Posterior vena cava (tissue), 2 donors: ENCODE measurements around the gene KRTAP10-8. TPM values are rescaled to one million over a fixed set of nuclear protein-coding genes. Genes with fewer than 3 reads are reported as not detected.
"Not testable (repeated sequence)": the region's sequence is repeated elsewhere in the genome, so short reads cannot be mapped to it uniquely, and the experiment has no call there.

ENCODE experiments used
- DNase-seq: peaks from one replicate; pipeline ENCODE4 v3.0.0-alpha.2; 2020; ENCODE audit warnings: low spot score
- intact Hi-C, 2 donors: fragments of 100-400 bp; cut with DNase I; formaldehyde crosslinking; loops; one replicate each; pipeline versions ENCODE4 v1.14.1 to v1.14.2; 2022 to 2023
- total RNA-seq, 2 donors: library from RNA; stranded (reverse); fragmentation: NEBNext Ultra II Directional; extraction: Animal tissue kit (Norgen Biotek cat#: 25700); gene quantifications; one replicate each; pipeline ENCODE4 v1.2.1, GENCODE V29; 2021
- donor health status: DM: yes; HTN: yes; CAD: no.
- donor health status: DM: yes; HTN: yes; CAD: no.

KRTAP10-8 gene
- total RNA-seq, 2 donors from 2014 or later = not detected

DNA sequence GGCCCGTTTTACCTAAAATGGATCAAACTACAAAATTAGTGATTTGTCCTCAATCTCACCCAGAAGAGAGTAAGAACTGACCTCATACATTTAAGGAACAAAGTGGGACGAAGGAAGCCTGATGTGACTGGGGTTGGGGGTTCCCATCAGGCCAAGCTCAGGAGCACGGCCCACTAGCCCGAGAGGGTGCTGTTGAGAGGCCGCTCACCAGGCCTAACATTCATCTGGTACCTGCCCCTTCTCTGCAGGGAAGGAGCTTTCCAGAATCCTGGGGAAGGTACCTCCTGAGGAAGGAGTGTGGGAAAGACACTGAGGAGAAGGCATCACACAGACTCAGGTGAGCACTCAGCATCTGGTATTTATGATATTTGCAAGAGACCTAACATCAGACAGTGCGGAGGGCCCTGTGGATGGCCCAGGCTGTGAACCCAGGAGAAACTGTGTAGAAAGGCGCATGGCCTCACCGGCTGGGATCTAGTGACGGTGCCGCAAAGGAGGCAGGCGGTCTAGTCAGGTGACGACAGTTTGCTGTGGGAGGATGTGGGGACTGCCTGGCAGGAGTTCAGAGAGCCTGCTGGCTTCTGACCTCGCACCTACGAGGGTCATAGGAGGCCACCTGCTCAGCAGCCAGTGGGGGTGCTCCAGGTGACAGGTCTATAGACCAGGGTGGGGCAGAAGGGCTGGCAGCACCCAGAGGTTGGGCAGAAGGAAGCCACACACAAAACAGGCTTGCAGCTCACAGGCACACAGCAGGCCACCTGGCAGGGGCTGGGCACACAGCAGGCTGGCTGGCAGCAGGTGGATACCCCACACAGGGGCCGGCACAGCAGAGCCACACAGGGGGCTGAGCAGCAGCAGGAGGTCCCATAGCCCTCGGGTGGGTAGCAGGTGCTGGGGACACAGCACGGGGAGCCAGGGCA is 42.0 kb downstream of the KRTAP10-8 start:
- no peak for DNase-seq
- intact Hi-C loops = no loop called here

DNA sequence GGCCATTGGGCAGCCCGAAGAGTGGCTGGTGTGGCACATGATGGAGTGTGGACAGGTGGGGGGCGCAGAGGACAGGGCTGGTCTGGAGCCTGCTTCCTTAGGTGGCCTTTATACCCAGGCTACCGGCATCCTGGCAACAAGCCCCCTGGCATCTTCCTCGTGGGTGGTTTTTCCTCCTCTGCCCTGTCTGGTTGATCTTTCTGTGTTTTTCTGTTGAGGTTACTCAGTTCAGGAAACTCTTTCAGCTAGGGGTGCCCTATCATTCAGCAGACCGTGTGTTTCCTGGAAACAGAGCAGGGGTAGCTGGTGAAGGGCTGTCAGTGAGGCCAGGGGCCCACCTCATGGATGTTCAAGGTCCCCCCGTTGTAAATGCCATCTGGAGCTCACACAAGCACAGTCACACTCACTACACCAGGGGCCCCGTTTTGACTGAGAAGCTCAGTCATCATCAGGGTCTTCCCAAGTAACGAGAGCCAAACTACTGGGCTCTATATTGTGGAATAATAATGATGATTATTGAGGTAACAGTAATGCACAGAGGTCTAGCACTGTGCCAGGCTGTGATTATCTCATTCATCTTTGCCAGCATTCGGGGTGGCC is 42.8 kb downstream of the KRTAP10-8 start, which contains the start of gene KRTAP12-4:
Gene KRTAP12-4, minus strand, starts transcription at position 84 of the 600 bp plus-strand sequence. Its CDS starts 45 bp downstream, at position 39.
- intact Hi-C loops = no loop called here
- DNase-seq = no peak

DNA sequence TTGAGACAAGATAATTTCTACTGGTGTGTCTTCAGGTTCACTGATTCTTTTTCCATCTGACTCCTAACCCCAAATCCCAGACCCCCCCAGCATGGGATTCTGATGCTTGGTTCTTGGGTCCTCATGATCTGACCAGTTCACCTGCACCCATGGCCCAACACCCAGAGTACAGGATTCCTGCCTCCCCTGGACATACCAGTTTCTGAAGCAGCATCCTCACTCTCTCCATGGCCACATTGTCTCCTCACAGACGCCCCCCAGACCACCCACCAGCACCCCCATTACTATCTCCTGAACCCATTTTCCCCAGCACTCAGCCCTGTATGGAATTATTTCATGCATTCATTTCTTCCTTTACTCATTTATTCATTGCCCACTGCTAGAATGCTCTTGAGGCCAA is 45.0 kb downstream of the KRTAP10-8 start:
- no peak for DNase-seq
- intact Hi-C loops = no loop called here

DNA sequence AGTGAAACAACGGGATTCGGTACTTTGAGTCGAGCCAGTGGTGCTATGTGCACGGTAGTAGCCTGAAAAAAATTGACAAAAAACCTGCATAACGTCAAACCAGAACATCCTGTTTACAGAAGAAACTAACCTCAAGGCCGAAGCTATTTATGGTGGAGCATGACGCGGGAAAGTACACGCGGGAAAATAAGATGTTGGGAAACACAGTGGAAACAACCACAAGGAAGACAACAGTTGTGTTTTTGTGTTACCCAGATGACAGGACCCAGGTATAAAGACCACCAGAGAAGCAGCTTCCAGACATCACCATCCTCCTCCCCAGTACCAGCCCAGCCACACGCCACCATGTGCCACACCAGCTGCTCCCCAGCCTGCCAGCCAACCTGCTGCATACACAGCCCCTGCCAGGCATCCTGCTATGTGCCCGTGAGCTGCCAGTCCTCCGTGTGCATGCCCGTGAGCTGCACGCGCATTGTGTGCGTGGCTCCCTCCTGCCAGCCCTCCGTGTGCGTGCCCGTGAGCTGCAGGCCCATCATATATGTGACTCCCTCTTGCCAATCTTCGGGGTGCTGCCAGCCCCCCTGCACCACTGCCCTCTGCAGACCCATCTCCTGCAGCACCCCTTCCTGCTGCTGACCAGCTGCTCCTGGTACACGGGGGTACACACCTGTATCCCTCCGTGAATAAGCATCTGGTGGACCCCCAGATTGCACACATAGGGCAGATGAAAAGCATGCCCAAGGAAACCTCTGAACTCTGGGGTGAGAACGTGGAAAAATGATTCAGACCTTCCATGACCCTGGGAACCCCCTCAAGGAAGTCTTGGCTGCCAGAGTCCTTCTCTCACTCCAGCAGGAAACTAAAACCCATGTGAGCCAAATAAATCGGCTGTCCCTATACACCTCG is 46.0 kb downstream of the KRTAP10-8 start, which contains the start of gene KRTAP12-3:
Gene KRTAP12-3, plus strand, starts transcription at position 298 of the 906 bp plus-strand sequence. Its CDS starts 48 bp downstream, at position 346.
- intact Hi-C loops = no loop called here
- DNase-seq = no peak

DNA sequence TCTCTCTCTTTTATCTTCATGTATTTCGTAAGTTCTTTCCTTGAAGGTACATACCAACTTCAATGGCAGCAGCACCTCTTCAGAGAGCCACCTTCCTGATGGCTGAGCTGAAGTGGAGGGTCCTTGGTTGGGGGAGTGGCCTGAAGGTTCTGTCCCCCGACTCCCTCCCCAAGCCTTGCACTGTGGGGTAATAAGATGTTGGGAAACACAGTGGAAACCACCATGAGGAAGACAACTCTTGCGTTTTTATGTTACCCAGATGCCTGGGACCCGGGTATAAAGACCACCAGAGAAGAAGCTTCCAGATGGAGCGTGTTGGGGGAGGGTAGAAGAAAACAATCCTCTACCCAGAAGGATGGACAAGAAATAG is 46.6 kb downstream of the KRTAP10-8 start:
- no peak for DNase-seq
- intact Hi-C loops = no loop called here

DNA sequence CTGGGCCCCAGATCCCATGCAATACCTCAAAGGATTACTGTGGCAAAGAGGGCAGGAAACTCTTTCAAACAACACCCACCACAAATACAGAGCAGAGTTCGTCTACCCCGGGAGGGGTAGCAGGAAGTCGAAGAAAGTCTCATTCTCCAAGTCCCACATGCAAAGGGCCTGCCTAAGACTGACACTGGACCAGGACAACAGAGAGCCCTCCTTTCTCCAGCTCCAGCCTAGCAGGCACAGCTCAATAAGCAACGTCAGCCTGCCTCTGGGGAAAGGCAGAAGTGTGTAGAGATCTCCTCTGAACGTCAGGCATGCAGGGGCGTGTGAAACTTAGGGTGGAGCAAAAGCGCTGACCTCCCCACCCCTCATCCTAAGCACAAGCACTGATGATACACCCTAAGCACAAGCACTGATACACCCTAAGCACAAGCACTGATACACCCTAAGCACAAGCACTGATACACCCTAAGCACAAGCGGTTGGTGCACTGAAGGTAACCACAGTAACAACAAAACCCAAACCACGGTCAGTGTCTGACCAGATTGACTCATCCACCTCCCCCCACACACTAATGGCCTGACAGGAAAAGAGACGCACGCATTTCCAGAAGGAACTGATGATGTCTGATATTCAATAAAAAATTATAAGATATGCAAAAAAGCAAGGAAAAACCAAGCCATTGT is 47.2 kb downstream of the KRTAP10-8 start:
- DNase-seq = no peak
- intact Hi-C loops = no loop called here

DNA sequence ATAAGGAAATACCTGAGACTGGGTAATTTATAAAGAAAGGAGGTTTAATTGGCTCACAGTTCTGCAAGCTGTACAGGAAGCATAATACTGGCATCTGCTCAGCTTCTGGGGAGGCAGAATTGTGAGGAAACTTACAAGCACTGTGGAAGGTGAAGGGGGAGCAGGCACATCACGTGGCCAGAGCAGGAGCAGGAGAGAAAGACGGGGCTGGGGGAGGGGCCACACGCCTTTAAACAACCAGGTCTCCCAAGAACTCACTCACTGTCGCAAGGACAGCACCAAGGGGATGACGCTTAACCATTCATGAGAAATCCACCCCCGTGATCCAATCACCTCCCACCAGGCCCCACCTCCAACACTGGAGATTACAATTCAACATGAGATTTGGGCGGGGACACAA is 49.7 kb downstream of the KRTAP10-8 start:
- DNase-seq, intact Hi-C loops: not testable (repeated sequence)

Other genes starting within 250 kb of the KRTAP10-8 start
- 1 to 10 TPM; 1.5 to 1.8 TPM for gene LRRC3, start 156.6 kb upstream of the KRTAP10-8 start, total RNA-seq
- not detected for gene KRTAP10-1, start 71.9 kb upstream of the KRTAP10-8 start, total RNA-seq
- gene KRTAP10-2, start 60.6 kb upstream of the KRTAP10-8 start, total RNA-seq = not detected
- not detected for gene KRTAP10-3, start 53.3 kb upstream of the KRTAP10-8 start, total RNA-seq
- gene KRTAP10-4, start 38.4 kb upstream of the KRTAP10-8 start, total RNA-seq = not detected
- not detected for gene KRTAP10-5, start 31.5 kb upstream of the KRTAP10-8 start, total RNA-seq
- gene KRTAP10-6, start 19.6 kb upstream of the KRTAP10-8 start, total RNA-seq = not detected
- not detected for gene KRTAP10-7, start 11.5 kb upstream of the KRTAP10-8 start, total RNA-seq
- gene KRTAP10-9, start 15.0 kb downstream of the KRTAP10-8 start, total RNA-seq = not detected
- not detected for gene KRTAP10-10, start 25.3 kb downstream of the KRTAP10-8 start, total RNA-seq
- not detected for gene KRTAP10-11, start 34.3 kb downstream of the KRTAP10-8 start, total RNA-seq
- gene KRTAP12-4, start 42.6 kb downstream of the KRTAP10-8 start, total RNA-seq = not detected
- not detected for gene KRTAP12-3, start 45.9 kb downstream of the KRTAP10-8 start, total RNA-seq
- under 1 TPM in 1 of 2 donors, not detected in 1; 0.48 TPM for gene KRTAP12-2, start 54.8 kb downstream of the KRTAP10-8 start, total RNA-seq
- gene KRTAP12-1, start 70.1 kb downstream of the KRTAP10-8 start, total RNA-seq = not detected
- gene KRTAP10-12, start 85.1 kb downstream of the KRTAP10-8 start, total RNA-seq = not detected
- gene TSPEAR, start 99.5 kb downstream of the KRTAP10-8 start, total RNA-seq = under 1 TPM; 0.14 to 0.48 TPM
- 10 to 100 TPM; 72.6 to 75.6 TPM for gene UBE2G2, start 189.7 kb downstream of the KRTAP10-8 start, total RNA-seq
- 10 to 100 TPM; 53.5 to 58.3 TPM for gene SUMO3, start 206.0 kb downstream of the KRTAP10-8 start, total RNA-seq